HG03558 (cell line): ENCODE measurements around the gene PKMYT1.

Experiments
- ATAC-seq: cut with Tn5 transposase; IDR thresholded peaks from one replicate; pipeline ENCODE4 v1.9.1; 2021; ENCODE audit warnings: moderate number of reproducible peaks; ENCODE audit not compliant: unreplicated experiment; ENCODE audit errors: extremely low read depth

Gene PKMYT1

DNA sequence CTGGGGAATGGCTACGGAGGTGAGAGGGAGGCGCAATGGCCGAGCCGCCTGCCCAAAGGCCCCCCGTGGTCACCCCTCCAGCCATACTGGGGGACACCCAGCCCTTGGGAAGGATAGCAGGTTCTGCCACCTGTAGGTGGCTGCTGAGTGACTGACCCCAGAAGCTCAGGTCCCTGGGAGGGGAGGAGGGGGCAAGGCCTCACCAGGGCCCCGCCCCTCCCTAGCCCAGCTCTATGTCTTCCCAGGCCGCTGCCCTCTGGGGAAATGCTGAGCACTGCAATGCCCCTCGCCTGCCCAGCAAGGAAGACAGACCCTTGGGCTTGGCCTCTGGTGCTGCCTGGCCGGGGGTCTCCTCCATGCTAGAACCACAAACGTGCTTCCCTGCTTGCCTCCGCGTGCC lies 21.1 kb upstream of the PKMYT1 start:
- ATAC-seq, result no peak

DNA sequence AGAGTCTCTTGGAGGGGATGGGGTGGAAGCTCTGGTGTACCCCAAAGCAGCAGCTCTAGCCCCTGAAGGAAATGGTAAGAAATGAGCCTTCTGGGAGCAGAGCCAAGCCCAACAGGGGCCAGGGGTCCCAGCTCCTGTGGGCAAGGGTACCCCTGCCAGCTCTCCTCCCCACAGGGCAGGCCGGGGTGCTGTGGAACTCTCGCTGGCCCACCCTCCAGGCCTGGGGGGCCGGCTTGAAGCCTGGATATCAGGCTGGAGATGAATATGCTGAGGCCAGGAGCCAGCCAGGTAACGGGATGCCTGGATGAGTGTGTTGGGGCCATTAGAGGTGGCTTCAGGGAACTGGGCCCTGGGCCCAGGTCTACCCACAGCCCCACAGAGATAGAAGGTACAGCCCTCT lies 20.3 kb upstream of the PKMYT1 start:
- no peak for ATAC-seq

DNA sequence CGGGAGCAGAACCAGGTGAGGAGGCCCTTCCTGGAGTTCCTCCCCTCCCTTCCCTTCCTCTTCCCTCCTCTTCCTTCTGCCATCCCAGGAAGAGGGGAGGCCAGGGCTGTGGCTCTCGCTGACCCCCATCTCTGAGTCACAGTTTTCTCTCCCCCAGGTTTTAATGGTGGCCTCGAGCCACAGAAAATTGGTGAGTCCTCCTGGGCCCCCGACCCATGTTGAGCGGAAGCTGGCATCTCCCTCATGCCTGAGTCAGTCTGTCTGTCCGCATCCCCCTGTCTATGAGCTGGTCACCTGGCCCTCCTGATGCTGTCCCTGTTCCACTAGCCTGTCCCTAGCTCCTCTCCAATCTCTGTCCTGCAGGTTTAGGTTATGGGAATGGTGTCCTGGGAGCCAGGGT lies 19.7 kb upstream of the PKMYT1 start:
- ATAC-seq, result no peak

DNA sequence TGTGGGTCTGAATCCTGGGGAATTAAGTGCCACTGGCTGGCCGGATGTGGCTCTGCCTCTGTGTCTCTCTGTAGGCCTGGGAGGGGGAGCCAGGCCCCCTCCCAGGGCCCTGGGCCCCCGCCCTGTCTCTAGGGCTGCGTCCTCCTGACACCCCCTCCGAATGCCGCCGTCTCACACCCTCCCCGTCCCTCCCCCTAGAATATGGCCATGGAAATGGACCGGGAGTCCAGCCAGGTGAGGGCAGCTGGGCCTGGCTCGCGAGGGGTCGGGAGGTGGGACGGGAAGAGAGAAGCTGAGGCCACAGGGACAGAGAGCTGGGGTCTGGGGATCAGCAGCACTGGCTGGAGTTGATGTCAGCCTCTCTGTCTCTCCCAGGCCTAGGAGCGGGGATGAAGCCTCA lies 16.1 kb upstream of the PKMYT1 start:
- no peak for ATAC-seq

DNA sequence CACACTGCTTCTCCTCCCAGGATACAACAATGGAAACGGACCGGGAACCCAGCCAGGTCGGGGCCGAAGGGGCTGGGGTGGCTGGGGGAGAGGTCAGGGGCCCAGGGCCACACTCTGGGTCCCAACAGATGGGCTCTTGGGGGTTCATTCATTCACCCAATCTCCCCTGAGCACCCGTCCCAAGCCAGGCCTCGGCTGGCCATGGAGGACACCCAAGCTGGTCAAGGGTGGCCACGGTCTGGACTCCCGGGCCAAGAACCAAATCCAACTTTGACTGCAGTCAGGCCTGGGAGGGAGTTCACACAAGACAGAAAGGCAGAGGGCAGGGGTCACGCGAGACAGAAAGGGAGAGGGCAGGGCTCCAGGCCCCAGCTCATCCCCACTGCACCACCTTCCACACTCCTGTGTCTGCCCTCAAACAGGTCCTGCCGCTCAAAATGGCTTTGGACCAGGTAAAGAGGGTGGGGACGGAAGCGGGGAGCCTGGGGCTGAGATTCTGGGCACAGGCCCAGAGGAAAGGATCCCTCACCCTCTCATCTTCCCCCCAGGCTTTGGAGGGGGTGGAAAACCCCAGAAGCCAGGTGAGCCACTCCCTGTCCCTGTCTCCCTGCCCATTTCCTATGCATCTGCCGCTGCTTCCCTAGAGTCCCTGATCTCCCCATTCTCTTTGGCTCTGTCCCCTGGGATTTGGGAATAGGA lies 12.3 kb upstream of the PKMYT1 start:
- no peak for ATAC-seq

DNA sequence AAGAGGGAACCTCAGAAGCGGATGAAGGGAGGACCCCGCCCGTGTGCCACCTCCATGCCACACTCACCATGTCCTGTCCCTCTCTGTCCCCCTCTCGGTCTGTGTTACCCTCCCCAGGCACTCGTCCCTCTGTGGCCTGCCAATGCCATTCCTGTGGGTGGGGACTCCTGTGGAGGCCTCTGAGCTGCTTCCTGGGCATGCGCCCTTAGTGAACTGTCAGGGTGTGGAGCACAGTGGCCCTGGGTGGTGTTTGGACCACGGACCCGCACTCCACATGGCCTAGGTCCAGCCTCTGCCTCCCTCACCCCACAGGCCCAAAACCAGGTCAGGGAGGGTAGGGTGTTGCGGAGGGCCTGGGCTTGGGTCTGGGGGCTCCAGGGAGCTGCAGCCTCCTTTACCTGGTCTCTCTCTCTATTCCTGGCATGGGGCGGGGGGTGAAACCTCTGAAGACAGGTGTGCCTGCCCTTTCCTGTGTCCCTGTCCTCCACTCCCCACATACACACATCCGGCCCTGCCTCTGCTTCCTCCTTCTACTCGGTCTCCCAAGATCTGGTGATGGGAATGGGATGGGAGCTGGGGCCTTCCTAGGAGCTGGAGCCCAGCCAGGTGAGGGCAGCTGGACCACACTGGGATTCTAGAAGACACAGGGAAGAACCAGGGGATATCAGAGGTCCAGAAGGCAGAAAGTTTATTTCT lies 11.5 kb upstream of the PKMYT1 start:
- no peak for ATAC-seq

DNA sequence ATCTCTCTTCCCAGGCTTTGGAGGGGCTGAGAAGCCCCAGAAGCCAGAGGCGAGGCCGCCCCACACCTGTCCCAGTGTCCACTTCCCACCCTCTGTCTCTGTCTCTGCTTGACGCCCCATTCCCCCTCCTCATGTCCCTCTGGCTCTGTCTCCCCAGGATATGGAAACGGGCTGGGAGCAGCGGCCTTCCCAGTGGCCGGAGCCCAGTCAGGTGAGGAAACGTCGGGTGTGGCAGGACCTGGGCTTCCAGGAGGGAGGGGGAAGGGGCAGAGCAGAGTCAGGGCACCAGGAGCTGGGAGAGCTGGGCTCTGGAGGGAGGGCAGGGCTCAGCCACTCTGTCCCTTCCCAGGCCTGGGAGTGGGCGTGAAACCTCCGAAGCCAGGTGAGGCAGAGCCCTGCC lies 10.6 kb upstream of the PKMYT1 start:
- ATAC-seq, result no peak

DNA sequence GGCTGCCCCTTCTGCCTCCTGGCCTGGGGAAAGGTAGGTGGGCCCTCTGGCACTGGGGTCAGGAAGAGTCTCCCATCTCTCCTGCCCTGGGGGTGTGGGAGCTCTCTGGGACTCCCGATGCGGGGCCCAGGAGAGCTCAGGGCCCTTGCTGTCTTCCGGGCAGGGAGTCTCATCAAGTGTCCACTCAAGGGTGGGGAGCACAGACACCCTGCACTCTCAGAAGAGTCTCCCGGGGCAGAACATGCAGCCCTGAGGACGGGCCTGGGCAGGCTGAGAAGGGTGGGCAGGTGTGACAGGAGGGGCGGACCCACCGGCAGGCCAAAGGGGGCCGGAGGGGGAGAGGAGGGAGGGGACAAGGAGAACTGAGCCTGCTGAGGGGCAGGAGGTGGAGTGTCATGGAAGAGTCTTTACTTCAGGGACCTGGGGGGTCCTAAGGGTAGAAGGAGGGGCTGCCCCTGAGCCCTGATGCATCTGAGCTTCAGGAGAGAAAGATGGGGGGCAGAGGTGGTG lies 8.4 kb upstream of the PKMYT1 start:
- ATAC-seq, result no peak

DNA sequence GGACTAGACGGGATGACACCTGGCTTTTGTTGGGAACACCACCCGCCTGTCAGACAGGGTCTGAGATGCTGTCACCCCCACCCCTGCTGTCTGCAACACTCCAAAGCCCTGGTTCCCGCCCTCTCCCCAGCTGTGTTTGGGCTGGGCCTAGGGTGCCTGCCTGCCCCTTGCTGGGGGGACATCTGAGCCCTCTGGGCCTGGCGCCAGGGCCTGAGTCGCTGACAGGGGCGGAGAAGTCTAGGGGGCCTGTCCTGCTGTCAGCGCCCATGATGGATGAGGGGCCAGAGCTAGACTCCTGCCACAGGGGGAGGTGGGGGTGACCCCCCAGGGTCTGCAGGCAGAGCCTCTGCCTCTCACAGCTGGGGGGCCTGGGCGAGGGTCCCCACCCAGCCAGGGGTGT lies 7.6 kb upstream of the PKMYT1 start:
- no peak for ATAC-seq

DNA sequence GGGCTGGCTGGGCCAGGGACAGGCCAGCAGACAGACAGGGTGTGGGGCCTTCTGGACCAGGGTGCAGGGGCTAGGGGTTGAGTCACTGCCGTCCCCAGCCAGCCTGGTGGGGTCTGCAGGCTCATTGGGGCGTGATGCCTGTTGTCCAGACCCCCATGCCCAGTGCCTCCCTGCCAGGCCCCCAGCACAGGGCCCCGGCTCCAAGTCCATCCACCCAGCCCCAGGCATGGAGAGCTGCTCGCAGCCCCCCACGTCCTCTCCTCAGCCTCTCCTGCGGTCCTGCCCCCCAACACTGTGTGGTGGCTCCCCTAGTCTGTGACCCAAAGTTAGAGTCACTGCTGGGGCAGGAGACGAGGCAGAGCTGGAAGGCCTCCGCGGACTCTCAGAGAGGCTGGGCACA lies 7.0 kb upstream of the PKMYT1 start:
- ATAC-seq, result no peak

DNA sequence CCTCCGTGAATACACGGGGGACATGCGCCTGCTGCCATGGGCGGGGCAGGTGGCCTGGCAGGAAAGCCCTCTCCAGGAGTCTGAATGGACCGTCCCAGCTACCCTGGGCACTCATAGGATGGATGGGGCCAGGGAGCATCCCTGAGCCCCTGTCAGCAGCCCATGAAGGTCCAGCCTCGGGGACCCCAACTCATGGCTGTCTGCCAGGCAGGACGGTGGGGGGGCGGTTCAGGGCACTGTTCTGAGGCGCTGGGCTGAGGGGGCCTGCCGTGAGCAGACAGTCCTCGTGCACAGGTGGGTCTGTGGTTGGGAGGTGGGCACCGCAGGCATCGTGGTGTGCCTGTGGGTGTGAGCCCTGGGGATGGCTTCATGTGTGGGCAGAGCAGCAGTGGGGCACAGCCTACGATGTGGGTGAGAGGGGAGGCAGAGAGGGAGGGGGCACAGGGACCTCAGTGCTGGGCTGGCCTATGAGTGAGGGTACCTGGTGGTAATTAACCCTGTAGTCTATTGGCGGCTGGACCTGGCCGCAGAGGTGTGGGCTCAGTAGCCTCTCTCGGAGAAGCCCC lies 6.5 kb upstream of the PKMYT1 start:
- ATAC-seq, result no peak

DNA sequence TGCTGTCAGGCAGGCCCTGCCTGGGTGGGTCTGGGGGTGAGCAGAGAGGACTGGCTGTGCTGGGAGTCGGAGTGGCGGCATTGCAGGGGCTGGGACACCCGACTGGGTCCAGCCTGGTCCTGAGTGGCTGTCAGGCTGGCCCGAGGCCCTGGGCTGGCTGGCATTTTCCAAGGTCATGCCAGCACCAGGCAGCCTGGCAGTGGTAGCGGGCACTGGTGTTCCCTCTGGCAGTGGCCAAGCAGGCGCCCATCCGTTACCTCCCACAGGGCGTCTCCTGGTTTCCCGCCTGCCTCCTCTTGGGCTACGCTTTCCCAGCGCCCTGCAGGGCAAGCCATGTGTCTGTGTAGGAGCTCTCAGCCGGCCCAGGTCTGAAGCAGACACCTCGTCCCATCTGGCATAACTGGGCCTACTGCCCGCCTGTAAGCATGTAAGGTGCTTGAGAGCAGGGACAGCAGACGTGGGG lies 5.7 kb upstream of the PKMYT1 start:
- no peak for ATAC-seq

DNA sequence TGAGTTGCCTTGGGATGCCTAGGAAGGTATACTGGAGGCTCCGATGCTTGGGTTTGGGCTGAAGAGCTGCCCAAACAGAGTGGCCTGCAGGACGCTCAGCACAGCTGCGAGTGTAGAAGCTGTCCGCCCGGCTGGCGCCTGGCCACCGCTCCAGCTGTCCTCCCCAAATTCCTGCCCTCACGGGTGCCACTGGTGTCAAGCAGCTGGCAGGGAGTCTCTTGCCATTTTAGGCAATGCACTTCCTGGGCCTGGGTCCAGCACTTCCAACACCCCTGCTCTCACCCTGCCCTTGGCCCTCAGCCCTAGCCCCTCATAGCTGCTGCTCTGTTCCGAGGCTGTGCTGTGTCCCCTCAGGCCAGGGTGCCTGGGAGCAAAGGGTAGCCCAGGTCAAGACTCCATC lies 5.2 kb upstream of the PKMYT1 start:
- no peak for ATAC-seq

DNA sequence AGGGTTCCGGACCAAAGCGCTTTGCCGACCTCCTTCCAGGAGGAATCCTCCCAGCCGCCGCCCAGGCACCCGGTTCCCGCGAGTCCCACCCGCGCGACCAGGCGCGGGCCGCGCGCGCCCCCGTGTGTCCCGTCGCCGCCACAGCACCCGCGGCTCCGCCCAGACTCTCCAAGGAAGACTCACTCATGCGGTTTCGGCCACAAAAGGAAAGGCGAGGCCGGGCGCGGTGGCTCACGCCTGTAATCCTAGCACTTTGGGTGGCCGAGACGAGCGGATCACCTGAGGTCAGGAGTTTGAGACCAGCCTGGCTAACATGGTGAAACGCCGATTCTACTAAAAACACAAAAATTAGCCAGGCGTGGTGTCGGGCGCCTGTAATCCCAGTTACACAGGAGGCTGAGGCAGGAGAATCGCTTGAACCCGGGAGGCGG lies 3.5 kb upstream of the PKMYT1 start:
- no peak for ATAC-seq

DNA sequence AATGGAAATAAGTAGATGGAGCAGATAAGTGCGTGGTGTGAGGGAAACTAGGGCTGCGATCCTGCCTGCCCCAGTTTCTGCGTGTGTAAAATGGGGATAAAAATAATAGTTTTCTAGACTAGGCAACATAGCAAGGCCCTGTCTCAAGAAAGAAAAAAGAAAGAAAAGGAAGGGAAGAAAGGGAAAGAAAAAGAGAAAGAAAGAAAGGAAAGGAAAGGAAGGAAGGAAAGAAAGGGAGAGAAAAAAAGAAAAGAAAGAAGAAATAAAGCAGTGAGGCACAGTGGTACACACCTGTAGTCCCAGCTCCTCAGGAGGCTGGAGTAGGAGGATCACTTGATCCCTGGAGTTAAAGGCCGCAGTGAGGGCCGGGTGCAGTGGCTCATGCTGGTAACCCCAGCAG lies 2.2 kb upstream of the PKMYT1 start:
- no peak for ATAC-seq

DNA sequence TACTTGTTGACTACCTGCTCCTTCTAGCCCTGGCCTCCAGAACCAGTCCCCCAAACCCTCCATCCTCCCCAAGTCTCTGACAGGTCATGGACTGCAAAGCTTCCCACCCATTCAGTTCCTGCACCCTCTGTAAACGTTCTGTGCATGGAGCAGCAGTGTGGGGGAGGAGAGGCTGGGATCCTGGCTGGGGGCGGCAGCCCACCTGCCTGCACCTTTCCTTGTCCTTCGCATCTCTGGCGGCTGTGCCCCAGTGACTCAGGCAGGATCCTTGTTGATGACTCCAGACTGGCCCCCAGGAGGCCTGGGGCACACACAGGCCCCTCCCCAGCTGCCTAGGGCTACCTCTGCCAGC lies 1.6 kb upstream of the PKMYT1 start:
- ATAC-seq, result no peak

DNA sequence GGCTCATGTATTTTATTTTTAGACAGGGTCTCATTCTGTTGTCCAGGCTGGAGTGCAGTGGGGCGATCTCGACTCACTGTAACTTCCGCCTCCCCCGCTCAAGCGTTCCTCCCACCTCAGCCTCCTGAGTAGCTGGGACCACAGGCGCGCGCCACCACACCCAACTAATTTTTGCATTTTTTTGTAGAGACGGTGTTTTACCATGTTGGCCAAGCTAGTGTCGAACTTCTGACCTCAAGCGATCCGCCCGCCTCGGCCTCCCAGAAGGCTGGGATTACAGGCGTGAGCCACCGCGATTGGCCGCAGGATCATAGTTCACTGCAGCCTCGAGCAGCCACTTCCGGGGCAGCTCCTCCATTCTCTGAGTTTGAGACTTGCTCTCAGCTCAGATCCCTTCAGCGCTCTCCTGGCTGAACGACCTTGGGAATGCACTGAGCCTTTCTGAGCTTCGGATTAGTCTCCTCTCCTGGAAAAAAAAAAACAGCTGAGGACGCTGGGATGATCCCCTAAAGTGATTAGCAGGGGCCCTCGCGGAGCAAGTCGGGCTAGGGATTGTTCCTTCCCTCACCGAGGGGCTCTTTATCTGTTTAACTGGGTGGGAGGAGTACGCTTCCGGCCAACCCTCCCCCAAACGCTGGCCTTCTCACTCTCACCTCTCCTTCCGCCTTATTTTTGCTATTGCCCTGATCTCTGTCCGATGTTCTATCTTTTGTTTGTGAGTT lies 1.1 kb upstream of the PKMYT1 start:
- ATAC-seq, result no peak

DNA sequence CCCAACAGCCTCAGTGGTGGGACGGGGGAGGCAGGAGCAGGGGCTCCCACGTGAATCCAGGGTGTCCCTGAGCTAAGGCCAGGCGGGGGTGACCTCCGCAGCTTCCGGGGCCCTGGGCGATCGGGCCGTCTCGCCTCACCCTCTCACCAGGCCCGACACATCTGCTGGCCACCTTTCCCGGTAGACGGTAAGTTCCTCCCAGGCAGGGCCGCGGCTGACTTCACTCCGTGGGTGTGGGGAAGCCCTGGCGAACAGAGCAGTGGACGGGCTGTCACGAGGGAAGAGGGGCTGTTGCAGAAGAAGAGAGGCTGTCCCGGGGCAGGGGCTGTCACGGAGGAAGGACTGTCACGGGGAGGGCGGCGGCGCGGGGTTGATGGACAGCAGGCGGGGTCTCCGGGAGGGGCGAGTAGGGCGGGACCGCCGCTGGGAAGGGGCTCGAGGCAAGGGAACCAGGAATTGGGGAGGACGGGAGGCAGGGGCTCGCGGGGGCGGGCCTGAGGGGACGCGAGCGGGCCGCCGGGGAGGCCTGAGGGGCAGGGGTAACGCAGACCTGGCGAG lies 498 bp downstream of the PKMYT1 start:
- no peak for ATAC-seq

DNA sequence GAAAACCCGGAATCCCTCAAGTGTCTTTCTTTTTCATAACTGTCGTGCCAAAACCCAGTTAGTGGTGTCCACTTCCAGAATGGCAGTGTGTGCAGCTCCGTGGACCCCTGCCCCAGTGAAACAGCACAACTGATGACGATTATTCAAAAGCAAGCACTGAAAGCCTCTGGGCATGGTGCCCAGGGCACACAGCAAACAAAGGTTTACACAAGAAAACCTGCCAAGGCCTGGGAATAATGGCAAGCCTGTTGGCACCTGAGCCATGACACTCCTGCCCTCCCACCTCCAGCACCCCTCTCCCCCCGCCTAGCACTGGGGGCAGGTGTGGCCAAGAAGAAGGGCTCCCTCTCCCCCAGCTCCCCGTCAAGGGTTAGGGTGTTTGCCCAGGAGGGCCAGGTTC lies 2.8 kb downstream of the PKMYT1 start:
- no peak for ATAC-seq

DNA sequence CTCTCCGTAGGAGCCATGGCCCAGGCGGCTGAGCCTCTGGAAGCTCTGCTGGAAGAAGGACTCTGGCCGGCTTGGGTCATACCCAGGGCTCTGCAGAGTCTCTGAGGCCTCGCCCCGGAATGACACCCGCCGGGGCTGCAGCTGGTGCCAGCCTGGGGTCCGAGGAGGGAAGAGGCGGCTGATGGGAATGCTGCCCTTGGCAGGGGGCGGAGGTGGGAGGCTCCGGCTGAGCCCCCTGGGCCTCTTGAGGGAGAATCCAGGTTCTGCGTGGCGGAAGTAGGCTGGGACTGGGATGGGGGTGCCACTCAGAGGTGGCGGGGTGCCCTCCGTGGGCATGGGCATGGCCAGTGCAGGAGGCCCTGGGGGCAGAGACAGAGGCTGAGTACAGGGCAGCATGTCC lies 3.6 kb downstream of the PKMYT1 start:
- ATAC-seq, result no peak

DNA sequence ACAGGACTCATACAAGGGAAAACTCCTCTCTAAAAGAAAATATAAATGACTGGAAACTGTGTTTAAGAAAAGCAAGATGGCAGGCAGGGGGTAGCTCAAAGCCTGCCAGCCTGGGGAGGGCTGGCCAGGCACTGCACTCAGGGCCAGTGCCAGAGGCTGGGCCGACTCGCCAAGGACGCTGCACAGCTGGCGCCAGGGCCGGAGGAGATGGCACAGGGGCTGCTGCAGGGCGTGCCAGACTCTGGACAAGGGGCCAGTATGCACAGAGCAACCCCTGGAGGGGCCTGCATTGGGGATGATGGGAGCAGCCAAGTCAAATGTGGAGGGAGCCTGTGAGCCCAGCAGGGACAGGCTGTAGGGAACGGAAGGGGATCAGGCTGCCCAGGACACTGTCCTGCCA lies 4.0 kb downstream of the PKMYT1 start:
- ATAC-seq, result no peak
